Measurements from ENCODE around the gene SLCO2A1.

DNA sequence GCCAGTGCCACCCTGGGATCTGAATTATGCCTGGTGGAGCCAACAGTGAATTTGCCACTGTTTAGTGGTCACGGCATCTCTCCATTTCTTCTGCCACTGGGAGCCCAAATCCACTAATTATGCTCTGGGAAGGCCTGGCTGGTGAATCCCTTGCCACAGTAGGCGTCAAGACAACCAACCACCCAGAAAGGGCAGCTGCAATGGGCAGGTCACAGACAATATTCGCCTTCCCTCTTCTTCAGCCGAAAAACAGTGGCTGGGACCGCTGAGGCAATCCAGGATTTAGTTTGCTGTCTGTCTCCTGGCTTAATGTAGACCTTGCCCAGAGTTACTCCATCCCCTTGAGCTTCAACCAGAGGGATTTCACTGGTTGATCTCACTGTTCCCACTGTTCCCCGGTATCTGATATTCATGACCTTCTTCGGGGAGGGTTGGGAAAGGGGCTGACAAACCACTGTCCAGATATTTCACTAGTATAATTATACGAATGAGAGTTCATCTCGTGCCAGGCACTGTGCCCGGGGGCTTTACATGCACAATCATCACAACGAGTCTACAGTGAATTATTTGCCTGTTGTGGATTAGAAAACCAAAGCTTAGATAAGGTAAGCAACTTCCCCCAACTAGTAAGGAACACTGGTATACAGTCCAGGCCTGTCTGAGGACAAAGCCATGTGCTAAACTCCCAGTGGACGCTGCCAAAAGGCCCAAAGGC lies 84.2 kb downstream of the SLCO2A1 start:
- TF ChIP-seq, protein P1, sequence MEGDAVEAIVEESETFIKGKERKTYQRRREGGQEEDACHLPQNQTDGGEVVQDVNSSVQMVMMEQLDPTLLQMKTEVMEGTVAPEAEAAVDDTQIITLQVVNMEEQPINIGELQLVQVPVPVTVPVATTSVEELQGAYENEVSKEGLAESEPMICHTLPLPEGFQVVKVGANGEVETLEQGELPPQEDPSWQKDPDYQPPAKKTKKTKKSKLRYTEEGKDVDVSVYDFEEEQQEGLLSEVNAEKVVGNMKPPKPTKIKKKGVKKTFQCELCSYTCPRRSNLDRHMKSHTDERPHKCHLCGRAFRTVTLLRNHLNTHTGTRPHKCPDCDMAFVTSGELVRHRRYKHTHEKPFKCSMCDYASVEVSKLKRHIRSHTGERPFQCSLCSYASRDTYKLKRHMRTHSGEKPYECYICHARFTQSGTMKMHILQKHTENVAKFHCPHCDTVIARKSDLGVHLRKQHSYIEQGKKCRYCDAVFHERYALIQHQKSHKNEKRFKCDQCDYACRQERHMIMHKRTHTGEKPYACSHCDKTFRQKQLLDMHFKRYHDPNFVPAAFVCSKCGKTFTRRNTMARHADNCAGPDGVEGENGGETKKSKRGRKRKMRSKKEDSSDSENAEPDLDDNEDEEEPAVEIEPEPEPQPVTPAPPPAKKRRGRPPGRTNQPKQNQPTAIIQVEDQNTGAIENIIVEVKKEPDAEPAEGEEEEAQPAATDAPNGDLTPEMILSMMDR (IDR thresholded peaks at IDR 0.05) = no peak
- no peak for TF ChIP-seq EZH2phosphoT487 (IDR thresholded peaks at IDR 0.05)

Data from neural progenitor cell (in vitro differentiated cells).